GM11168 (cell line): ENCODE data around the gene LRTM2.

Experiments
- in situ Hi-C: fragments of 300-500 bp; cut with MboI; formaldehyde crosslinking; loops from one replicate; pipeline ENCODE4 v1.12.0; 2022; ENCODE audit warnings: low sequenced_read_pairs; ENCODE audit not compliant: unreplicated experiment

Gene LRTM2

DNA sequence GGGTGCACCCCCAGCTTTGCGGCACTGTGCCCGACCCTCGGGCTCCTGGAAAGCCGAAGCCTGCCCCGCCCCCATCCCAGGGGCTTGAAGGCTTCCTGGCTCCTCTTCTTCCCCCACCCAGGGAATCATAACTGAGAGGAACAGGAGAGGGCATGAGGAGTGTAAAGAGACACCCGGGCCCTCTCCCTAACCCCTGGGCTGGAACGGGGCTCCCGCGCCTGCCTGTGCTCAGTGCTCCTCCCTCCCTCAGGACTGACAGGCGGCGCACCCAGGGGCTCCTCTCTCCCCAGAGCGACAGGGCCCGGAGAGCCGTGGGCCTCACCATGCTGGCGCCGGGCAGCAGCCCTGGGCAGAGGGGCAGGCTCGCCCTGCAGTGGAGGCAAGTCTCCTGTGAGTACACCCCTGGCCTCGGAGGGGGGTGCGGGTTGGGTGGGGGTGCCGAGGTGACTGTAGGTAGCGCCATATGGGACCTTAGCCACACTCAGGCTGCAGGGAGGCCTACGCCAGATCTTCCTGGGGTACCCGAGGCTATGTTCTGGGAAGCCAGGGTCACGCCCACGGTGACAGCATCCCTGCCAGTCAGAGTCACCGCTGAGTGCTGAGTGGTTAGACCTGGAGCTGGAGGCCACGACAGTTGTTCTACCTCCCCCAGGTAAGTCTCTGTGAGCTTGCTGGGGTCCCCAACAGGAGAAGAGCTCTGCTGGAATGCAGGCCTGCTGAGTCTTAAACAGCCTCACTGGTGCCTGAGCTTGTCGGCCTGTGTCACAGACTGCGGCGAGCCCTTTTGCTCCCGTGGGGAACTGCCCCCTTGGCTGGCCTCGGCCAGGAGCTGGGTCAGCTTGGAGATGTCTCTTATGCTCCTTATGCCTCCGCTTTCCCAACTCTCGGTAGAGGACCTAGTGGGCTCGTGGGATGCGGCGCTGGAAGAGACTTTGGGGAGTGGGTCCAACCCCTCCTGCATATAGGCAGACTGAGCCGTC is 7.8 kb downstream of the LRTM2 start:
- in situ Hi-C loops, result no loop called here

DNA sequence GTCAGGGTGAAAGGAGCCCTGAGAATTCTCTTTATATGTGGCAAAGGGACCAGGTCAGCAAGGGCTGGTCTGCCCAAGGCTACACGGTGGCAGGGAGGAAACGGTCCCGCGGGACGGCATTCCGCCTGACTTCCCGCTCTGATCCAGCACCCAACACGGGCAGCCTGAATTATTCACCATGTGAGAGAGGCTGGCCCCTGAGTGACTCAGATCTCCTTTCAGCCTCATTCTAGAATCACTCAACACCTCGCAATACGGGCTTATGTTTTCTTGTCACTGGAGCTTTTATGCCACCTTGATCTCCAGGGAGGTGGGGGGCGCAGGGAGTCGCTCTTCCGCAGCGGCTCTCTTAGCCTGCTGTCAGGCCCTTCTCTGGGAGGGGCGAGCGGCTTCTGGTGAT is 8.5 kb downstream of the LRTM2 start:
- in situ Hi-C loops, result no loop called here

DNA sequence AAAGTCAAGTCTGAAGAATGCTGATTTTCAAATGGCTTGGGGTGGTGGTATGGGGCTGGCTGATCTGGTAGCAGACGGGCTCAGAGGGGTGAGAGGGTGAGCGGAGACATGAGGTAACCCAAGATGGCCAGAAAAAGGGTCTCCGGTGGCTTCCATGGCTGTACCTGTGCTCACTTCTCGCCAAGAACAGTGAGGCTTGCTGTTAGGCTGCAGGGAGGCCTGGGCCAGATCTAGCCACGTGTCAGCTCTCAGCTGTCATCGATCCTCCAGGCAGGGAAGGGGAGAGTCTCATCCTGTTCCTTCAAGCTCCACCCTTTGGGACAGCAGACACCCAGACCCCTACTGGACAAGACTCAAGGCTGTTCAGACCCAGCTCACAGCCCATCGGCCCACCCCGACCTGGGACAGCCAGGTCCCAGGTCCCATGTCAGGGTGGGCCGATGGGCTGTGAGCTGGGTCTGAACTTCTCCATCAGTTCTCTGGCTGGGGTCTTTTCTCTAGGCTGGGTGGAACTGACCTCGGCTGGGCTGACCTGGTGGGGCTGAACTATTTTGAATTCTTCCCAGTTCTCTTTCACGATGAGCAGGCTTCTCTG is 9.0 kb downstream of the LRTM2 start:
- in situ Hi-C loops, result no loop called here

DNA sequence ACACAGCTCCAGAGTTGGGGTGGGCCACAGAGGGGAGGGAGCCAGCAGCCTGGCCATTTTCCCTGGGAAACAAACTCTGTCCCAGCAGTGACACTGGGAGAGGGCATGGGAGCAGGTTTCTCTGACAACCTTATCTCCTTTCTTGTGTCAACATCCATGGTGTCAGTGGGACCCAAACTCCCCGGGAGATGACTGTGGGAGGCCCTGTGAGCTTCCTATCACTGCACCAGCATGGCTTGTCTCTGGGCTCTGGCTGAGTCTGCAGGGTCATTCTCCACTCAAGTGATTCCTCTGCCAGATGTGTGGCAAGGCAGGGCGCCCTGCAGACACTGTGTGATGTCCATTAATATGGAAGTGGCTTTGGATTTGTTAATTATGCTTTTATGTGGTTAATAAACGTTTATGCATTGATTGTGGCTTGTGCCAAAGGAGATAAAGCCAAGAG is 10.1 kb downstream of the LRTM2 start:
- in situ Hi-C loops, result no loop called here

DNA sequence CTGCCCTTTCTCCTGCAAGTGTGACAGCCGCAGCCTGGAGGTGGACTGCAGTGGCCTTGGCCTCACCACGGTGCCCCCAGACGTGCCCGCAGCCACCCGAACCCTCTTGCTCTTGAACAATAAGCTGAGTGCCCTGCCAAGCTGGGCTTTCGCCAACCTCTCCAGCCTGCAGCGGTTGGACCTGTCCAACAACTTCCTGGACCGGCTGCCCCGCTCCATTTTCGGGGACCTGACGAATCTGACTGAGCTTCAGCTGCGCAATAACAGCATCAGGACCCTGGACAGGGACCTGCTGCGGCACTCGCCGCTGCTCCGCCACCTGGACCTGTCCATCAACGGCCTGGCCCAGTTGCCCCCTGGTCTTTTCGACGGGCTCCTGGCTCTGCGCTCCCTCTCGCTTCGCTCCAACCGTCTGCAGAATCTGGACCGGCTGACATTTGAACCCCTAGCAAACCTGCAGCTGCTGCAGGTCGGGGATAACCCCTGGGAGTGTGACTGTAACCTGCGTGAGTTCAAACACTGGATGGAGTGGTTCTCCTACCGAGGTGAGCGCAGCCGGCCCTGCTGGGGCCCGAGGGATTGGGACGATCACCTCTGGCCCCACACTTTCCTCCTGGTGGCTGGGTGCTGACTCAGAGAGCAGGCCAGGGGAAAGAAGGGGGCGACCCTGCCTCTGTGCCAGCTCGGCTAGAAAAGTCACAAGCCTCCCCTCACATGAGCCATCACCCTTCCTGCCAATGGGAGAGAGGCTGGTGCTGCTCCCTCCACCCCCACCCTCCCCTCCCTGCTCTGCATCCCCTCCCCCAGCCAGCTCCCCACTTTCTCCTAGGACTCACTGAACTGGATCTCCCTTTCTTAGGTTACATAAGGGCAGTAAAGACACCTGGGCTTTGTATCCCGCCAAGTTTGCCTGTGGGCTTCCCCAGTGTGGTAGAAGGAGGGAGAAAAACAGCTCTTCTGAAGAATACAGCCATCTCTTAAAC is 10.9 kb downstream of the LRTM2 start:
- in situ Hi-C loops, result no loop called here

DNA sequence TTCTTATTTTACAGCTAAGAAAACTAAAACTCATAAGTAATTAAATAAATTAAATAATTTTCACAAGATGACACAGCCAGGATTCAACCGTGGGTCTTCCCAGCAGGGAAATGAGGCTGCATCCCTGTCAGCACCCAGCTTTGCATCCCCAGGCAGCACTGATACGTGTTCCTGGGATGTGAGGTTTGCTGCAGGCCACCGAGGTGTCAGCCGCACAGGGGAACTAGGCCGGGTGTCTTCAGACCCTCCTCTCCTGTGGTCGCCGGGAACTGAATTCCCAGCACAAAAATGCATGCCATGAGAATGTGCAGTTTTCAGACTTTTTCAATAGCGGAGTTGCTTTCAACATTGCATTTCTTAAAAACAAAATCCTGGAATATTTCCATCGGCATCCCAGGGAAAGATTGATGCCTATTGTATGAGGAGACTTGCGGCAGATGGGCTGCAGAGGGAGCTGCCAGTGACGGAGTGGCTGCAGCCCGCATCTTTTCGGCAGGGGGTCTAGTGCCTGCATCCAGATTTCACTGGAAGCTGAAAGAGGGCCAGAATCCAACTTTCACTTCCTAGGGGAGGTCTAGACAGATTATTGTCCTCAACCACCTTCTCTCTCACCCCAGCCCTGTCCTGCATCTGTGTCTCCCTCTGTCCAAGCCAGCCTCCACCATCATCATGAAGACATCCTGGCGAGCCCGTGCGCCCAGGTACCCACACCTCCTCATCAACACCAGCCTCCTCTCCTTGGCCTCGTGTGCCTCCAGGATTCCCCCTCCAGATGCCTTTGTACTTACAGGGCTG is 12.6 kb downstream of the LRTM2 start:
- in situ Hi-C loops, result no loop called here

DNA sequence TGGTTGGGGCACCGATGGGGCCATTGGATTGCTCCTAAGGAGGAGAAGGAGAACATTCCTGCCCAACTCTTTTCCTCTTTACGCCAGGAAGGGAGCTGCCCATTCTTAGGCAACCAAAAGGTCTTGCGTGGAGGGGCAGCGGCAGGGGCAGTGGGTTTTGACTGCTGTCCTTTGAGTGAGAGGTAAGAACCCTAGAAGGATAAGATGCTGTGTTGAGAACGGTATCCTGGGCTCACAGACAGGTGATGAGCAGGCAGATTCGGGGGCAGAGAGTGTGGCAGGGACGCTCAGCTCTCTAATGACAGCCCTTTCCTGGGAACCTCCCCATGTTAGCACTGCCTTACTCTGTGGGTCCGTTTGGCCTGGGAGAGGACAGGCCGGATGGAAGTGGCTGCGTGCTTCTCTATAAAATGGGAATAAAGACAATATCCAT is 13.2 kb downstream of the LRTM2 start:
- in situ Hi-C loops, result no loop called here

DNA sequence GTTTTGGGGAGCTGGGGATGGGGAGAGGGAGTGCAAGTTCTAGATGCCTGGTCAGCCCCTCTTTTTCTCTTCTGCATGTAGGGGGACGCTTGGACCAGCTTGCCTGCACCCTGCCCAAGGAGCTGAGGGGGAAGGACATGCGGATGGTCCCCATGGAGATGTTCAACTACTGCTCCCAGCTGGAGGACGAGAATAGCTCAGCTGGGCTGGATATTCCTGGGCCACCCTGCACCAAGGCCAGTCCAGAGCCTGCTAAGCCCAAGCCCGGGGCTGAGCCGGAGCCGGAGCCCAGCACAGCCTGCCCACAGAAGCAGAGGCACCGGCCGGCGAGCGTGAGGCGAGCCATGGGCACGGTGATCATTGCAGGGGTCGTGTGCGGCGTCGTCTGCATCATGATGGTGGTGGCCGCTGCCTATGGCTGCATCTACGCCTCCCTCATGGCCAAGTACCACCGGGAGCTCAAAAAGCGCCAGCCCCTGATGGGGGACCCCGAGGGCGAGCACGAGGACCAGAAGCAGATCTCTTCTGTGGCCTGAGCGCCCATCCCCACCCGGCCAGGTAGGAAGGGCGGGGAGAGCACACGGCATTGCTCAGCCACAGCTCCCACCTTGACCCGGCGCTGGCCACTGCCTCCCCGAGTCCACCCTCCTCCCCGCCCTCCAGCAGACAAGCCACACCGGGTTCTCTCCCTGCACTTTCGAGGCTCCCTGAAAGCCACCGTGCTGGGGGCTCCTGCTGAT is 14.0 kb downstream of the LRTM2 start:
- in situ Hi-C loops, result no loop called here

DNA sequence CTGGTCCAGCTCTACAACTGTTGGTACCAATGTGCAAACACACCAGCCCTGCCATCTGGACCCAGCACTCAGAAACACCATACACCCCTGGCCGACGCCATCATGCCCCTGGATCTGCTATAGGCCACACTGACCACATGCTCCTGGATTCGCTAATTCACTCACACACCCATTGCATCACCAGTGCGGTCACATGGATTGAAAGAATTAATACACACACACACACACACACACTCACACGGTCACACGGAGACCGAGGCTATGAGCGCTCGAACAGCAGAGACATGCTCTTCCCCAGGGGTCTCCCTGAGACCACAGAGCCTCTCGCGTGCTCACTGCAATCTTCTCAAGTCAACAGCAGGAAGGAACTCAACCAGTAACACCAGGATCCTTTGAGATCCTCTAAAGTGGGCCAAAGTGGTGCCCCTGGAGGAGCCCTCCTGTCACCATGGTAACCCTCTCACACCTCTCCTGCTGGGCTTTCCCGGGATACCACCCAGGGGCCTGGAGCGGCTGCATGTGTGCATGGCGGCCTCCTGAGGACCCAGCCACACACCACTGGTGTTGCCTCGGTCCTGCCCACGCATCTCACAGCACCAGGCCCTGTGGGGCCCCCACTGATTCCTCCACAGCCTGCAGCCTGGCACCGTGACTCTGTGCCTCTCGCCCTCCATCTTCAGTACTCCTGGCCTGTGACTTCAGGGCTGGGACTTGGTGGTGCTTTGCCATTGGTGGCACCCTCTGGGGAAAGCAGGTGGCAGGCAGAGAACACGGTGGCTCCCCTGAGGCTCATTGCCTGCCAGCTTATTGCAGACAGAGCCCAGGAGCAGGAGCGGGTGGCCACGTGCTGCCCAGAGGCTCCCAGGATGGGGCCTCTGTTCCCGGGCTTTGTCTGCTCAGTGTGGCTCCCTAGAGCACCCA is 15.1 kb downstream of the LRTM2 start:
- in situ Hi-C loops, result no loop called here

DNA sequence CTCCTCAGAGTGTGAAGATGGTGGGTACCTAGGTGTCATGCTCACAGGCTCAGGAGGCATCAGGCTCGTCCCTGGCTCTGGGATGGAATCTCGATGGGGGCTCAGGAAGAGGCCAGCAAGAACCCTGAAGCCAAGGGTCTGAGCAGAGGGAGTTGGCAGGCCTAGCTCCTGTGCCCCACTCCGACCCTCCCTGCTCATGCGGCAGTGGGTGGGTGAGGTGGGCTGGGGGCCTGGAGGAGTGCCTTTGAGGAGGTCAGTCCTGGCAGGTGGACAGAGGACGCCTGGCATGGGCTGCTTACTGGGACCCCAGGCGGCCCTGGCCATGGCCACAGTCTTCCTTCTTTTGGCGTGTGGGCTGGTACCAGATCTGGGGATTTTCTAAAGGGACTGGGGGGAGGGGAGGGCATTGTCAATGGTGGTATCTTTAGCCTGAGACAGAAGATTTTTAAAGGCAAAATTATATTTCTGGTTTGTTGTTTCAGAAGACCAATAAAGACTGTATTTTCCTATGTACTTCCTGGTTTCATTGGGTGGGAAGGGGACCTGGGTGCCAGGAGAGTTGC is 16.0 kb downstream of the LRTM2 start:
- in situ Hi-C loops, result no loop called here

DNA sequence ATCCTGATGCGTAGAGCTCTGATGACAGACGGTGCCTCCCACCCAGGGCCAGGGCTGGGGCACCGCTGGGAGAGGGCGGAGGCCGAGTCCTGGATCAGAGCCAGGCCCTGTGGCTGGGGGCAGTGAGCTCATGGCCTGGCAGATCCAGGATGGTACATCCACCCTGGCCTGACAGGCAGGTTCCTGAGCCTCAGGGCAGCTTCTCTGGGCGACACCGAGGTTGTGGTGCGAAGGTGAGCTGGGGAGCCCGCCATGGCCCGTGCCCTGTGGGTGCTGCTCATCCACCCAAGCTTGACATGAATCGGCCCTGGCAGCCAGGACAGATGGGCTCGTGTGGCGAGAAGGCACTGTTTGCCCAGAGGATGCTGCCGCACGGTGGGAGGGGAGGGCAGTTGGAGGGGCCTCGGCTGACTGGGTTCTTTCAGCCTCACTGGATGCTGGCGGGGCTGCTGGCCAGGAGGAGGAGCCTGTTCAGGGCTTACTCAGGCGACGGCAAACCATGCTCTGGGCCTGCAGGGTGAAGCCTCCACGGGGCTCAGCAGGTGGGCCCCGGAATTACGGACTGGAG is 16.6 kb downstream of the LRTM2 start:
- in situ Hi-C loops, result no loop called here

DNA sequence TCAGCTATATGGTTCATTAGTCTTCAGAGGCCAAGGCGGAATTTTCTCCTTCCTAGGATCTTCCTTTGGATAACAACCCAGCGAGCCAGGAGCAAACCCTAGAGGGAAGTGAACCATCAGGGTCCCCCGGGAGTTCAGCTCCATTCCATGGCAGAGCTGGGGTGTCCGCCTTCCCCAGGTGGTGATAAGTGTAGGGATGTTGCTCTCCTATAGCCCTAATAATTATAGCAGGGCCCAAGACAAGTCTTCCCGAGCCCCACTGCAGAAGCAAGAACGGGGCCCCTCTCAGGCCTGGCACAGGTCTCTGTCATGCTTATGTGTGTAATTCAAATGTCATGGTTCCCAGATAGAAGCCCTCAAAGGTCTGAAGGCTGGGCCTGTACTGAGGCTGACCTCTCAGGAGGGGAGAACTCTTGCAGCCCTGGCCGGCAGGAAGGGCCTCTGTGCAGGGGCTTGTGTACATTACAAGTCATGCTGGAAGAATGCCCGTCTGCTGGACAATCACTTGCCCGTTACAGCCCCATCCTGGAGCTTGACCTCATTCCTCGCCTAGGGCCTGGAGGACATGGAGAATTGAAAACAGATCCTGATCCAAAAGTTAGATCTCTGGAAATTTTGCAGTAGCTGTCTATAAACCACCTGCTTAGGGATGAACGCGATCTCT is 17.3 kb downstream of the LRTM2 start:
- in situ Hi-C loops, result no loop called here

DNA sequence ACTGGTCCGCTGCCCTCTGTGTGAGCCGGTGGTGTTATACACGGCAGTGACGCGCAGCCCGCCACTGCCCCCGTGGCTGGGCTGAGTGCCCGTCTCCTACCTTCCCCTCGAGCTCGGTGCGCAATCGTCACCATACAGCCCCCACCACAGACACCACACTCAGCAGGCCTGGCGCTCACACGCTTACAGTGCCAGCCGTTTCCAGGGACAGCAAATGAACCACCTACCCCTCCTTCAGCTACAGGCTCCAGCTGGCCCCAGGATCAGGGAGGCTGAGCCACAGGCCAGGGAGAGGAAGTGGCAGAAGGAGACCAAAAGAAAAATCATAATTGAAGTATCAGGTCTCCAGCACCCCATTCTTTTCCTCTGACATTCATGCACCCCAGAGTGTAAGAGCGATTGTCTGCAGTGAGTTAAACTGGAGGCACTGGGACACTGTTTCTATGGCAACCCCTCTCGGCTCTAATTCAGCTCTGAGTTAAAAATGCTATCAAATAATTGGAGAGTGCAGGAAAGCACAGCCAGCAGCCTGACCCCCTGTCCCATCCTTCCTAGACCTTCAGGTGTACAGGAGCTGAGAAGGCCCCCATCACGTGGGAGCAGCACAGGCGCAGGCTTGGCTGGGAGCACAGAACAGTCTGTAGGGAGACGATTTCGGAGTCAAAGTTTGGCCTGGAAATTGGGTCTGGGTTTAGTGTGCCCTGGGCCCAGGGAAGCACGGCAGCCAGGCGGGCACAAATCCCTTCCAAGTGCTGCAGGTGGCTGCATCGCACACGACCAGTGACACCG is 18.0 kb downstream of the LRTM2 start:
- in situ Hi-C loops, result no loop called here

DNA sequence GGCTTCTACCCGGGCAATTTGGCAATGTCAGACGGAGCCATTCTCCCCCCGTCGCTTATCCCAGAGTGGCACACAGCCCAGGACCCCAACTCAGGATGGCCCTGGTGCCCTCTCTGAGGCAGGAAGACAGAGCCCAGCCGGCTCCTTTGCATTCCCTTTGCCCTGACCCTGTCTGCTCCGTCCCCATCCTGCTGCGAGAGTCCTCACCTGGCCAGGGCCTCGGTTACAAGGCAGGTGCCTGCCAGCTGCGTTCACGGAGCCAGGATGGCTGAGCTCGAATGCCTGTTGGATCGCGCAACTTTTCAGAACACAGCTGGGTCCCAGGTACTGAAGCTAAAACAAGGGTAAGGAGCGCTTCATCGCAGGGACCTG is 18.6 kb downstream of the LRTM2 start:
- in situ Hi-C loops, result no loop called here

DNA sequence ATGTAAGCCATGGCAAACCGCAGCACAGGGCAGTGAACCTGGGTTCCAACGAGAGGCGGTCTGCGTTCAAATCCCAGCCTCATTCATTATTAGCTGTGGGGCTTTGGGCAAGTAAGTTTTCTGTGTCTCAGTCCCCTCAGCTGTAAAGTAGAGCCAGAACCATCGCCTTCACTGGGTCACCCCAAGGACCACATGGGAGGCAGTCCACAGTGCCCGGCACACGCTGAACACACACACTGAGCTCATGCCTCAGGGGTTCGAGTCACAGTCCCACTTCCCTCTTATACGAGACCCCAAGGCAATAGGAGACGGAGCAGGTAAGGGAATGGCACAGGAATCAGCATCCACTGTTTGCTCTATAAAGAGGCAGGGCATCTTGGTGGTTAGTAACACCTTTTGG is 19.1 kb downstream of the LRTM2 start:
- in situ Hi-C loops, result no loop called here
